ENCODE measurements around the gene STKLD1. TPM values are rescaled to one million over a fixed set of nuclear protein-coding genes. Genes with fewer than 3 reads are reported as not detected.
A peak's percentile ranks its signal among the peaks of the same experiment; 100 is the strongest.

The STKLD1 gene
- total RNA-seq, 1 experiment from 2014 or later: 0.94 TPM

- Mint-ChIP-seq H3K4me3 (ENCODE audit: low read depth, unreplicated experiment) (no peak overlapping the region), H3K4me1 (ENCODE audit: low read depth, unreplicated experiment) (no peaks in the 10 kb centered on the region), H3K27me3 (ENCODE audit: unreplicated experiment) (no peaks in the 10 kb centered on the region), H3K36me3 (ENCODE audit: insufficient read depth, unreplicated experiment) (peaks cover 27% of the 10 kb centered on the region), H3K9me3 (ENCODE audit: low read depth, unreplicated experiment) (no peaks in the 10 kb centered on the region), H3K27ac (ENCODE audit: unreplicated experiment) (no peak overlapping the region)
- DNase-seq: peak; percentile 74
- CTCF ChIA-PET: no interaction called here
- no peak for TF ChIP-seq CTCF (IDR thresholded peaks at IDR 0.05; ENCODE audit: unreplicated experiment)
- BruUV-seq (replicated peaks): no TSS peak
- intact Hi-C loops (cut with micrococcal nuclease; ENCODE audit: unreplicated experiment): loop anchor here (10.0 kb wide), 1 partner anchor 62 kb away; the partner anchor contains the start of genes MED22 and RPL7A
Observed at GRCh38 chr9:133406480-133407307, 30.5 kb downstream of the STKLD1 start.

- Mint-ChIP-seq H3K9me3 (ENCODE audit: low read depth, unreplicated experiment) (no peaks in the 10 kb centered on the region), H3K4me1 (ENCODE audit: low read depth, unreplicated experiment) (no peaks in the 10 kb centered on the region), H3K4me3 (ENCODE audit: low read depth, unreplicated experiment) (no peak overlapping the region), H3K27me3 (ENCODE audit: unreplicated experiment) (no peaks in the 10 kb centered on the region), H3K27ac (ENCODE audit: unreplicated experiment) (no peak overlapping the region), H3K36me3 (ENCODE audit: insufficient read depth, unreplicated experiment) (peaks cover 33% of the 10 kb centered on the region)
- intact Hi-C loops (cut with micrococcal nuclease; ENCODE audit: unreplicated experiment): loop anchor here (10.0 kb wide), 1 partner anchor 63 kb away; the partner anchor contains the start of genes MED22 and RPL7A
- CTCF ChIA-PET: no interaction called here
- no TSS peak for BruUV-seq (replicated peaks)
- no peak for TF ChIP-seq CTCF (IDR thresholded peaks at IDR 0.05; ENCODE audit: unreplicated experiment)
- no peak for DNase-seq
Observed at GRCh38 chr9:133408042-133408441, 31.9 kb downstream of the STKLD1 start.

- Mint-ChIP-seq H3K27me3 (ENCODE audit: unreplicated experiment) (no peaks in the 10 kb centered on the region), H3K4me3 (ENCODE audit: low read depth, unreplicated experiment) (no peak overlapping the region), H3K4me1 (ENCODE audit: low read depth, unreplicated experiment) (peaks cover 12% of the 10 kb centered on the region), H3K9me3 (ENCODE audit: low read depth, unreplicated experiment) (no peaks in the 10 kb centered on the region), H3K27ac (ENCODE audit: unreplicated experiment) (no peak overlapping the region), H3K36me3 (ENCODE audit: insufficient read depth, unreplicated experiment) (peaks cover 53% of the 10 kb centered on the region)
- intact Hi-C loops (cut with micrococcal nuclease; ENCODE audit: unreplicated experiment): no loop called here
- CTCF ChIA-PET: no interaction called here
- BruUV-seq (replicated peaks): no TSS peak
- TF ChIP-seq CTCF (IDR thresholded peaks at IDR 0.05; ENCODE audit: unreplicated experiment): no peak
- DNase-seq: no peak
Observed at GRCh38 chr9:133415170-133415569, 39.0 kb downstream of the STKLD1 start.

GRCh38 chr9:133417541-133418461 is 41.6 kb downstream of the STKLD1 start, which contains the start of gene REXO4:
REXO4 (minus strand) TSS chr9:133418010; CDS start chr9:133417844, 166 bp downstream.
- CTCF ChIA-PET: no interaction called here
- peak; percentile 81 for DNase-seq
- peaks cover 47% of the 10 kb centered on the region for H3K36me3 Mint-ChIP-seq (ENCODE audit: insufficient read depth, unreplicated experiment)
- TF ChIP-seq CTCF (IDR thresholded peaks at IDR 0.05; ENCODE audit: unreplicated experiment): no peak
- H3K27me3 Mint-ChIP-seq (ENCODE audit: unreplicated experiment): no peaks in the 10 kb centered on the region
- H3K27ac Mint-ChIP-seq (ENCODE audit: unreplicated experiment): peak within 1 kb of the TSS; percentile 87
- peak within 1 kb of the TSS; percentile 92 for H3K4me3 Mint-ChIP-seq (ENCODE audit: low read depth, unreplicated experiment)
- peaks cover 20% of the 10 kb centered on the region for H3K4me1 Mint-ChIP-seq (ENCODE audit: low read depth, unreplicated experiment)
- BruUV-seq (replicated peaks): TSS peak; percentile 65
- H3K9me3 Mint-ChIP-seq (ENCODE audit: low read depth, unreplicated experiment): no peaks in the 10 kb centered on the region
- intact Hi-C loops (cut with micrococcal nuclease; ENCODE audit: unreplicated experiment): no loop called here

Measured in Calu3 (cell line).